ENCODE measurements around the gene KBTBD4.

DNA sequence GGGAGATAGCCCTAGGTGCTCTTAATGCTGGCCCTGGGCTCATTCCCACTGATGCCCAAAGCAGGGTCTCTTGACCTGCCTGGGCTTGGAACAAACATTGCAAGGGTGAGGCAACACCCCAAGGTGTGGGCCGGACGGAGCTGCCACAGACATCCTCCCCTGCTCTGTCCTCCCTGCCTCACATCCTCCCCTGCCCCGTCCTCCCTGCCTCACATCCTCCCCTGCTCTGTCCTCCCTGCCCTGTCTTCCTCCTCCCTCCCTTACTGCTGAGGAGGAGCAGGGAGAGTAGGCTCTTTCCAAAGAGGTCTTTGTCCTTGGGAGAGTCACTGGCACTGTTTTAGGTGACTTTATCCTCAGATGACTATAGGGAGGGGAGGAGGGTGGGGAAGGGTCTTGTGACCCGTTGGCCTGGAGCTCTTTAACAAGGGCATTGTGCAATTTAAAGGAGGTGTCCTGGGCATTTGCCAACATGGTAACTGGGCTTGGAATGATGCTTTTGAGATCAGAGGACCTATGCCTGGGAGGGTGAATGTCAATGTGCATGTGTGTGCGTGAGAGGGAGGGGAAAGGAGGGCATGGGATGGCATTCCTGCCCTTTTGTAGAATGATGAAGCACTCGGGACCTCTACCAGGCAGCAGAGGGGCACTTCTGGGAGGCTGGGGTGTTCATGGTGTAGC lies 8.4 kb upstream of the KBTBD4 start:
- TF ChIP-seq CTCF (IDR thresholded peaks at IDR 0.05) (no peak), ZFX (IDR thresholded peaks at IDR 0.05; ENCODE audit: borderline replicate concordance) (no peak)

Data from 22Rv1 (cell line).